Measurements from ENCODE around the gene ASB13.
A peak's percentile ranks its signal among the peaks of the same experiment; 100 is the strongest.

Gene ASB13

GRCh38 chr10:5606864-5607263 is 59.5 kb downstream of the ASB13 start:
- peaks cover 44% of the 10 kb centered on the region for H3K4me1 Mint-ChIP-seq (ENCODE audit: low read depth)
- intact Hi-C loops (cut with micrococcal nuclease), result loop anchor here (5.0 to 10.0 kb wide), 2 partner anchors 52 to 160 kb away; no protein-coding TSS in a partner anchor
- H3K9me3 Mint-ChIP-seq, result peaks cover 9% of the 10 kb centered on the region
- H3K4me3 Mint-ChIP-seq, result no peak overlapping the region
- peaks cover 17% of the 10 kb centered on the region for H3K27me3 Mint-ChIP-seq
- H3K27ac Mint-ChIP-seq, result no peak overlapping the region
- H3K36me3 Mint-ChIP-seq (ENCODE audit: low read depth), result no peaks in the 10 kb centered on the region

- intact Hi-C loops (cut with micrococcal nuclease), result loop anchor here (5.0 to 10.0 kb wide), 2 partner anchors 52 to 159 kb away; no protein-coding TSS in a partner anchor
- peaks cover 9% of the 10 kb centered on the region for H3K9me3 Mint-ChIP-seq
- no peak overlapping the region for H3K27ac Mint-ChIP-seq
- peaks cover 17% of the 10 kb centered on the region for H3K27me3 Mint-ChIP-seq
- H3K4me3 Mint-ChIP-seq, result no peak overlapping the region
- H3K36me3 Mint-ChIP-seq (ENCODE audit: low read depth), result no peaks in the 10 kb centered on the region
- peaks cover 44% of the 10 kb centered on the region for H3K4me1 Mint-ChIP-seq (ENCODE audit: low read depth)
These were observed 60.1 kb downstream of the ASB13 start for GRCh38 chr10:5606321-5606720.

GRCh38 chr10:5604961-5605360 is 61.4 kb downstream of the ASB13 start:
- H3K36me3 Mint-ChIP-seq (ENCODE audit: low read depth), result no peaks in the 10 kb centered on the region

GRCh38 chr10:5604236-5604925 is 62.0 kb downstream of the ASB13 start:
- Mint-ChIP-seq H3K27ac (no peak overlapping the region), H3K27me3 (peaks cover 7% of the 10 kb centered on the region), H3K4me1 (ENCODE audit: low read depth) (peaks cover 38% of the 10 kb centered on the region), H3K9me3 (peaks cover 9% of the 10 kb centered on the region), H3K4me3 (no peak overlapping the region), H3K36me3 (ENCODE audit: low read depth) (no peaks in the 10 kb centered on the region)
- intact Hi-C loops (cut with micrococcal nuclease), result loop anchor here (10.0 kb wide), 1 partner anchor 50 kb away; no protein-coding TSS in a partner anchor

More at GRCh38 chr10:5604961-5605360, 61.4 kb downstream of the ASB13 start:
- peaks cover 9% of the 10 kb centered on the region for H3K9me3 Mint-ChIP-seq
- no peak overlapping the region for H3K27ac Mint-ChIP-seq
- H3K27me3 Mint-ChIP-seq, result peaks cover 10% of the 10 kb centered on the region
- H3K4me1 Mint-ChIP-seq (ENCODE audit: low read depth), result peaks cover 41% of the 10 kb centered on the region
- intact Hi-C loops (cut with micrococcal nuclease), result loop anchor here (5.0 to 10.0 kb wide), 2 partner anchors 50 to 158 kb away; no protein-coding TSS in a partner anchor
- no peak overlapping the region for H3K4me3 Mint-ChIP-seq

GRCh38 chr10:5603848-5604170 is 62.6 kb downstream of the ASB13 start:
- no peak overlapping the region for H3K4me3 Mint-ChIP-seq
- intact Hi-C loops (cut with micrococcal nuclease), result loop anchor here (10.0 kb wide), 1 partner anchor 49 kb away; no protein-coding TSS in a partner anchor
- peaks cover 38% of the 10 kb centered on the region for H3K4me1 Mint-ChIP-seq (ENCODE audit: low read depth)
- peak overlapping the region; percentile 25 for H3K27ac Mint-ChIP-seq
- peaks cover 7% of the 10 kb centered on the region for H3K27me3 Mint-ChIP-seq
- H3K9me3 Mint-ChIP-seq, result peaks cover 9% of the 10 kb centered on the region
- no peaks in the 10 kb centered on the region for H3K36me3 Mint-ChIP-seq (ENCODE audit: low read depth)

- H3K4me3 Mint-ChIP-seq, result no peak overlapping the region
- H3K9me3 Mint-ChIP-seq, result peaks cover 9% of the 10 kb centered on the region
- H3K4me1 Mint-ChIP-seq (ENCODE audit: low read depth), result peaks cover 35% of the 10 kb centered on the region
- H3K27ac Mint-ChIP-seq, result peak overlapping the region; percentile 25
- no peaks in the 10 kb centered on the region for H3K36me3 Mint-ChIP-seq (ENCODE audit: low read depth)
- intact Hi-C loops (cut with micrococcal nuclease), result loop anchor here (10.0 kb wide), 1 partner anchor 48 kb away; no protein-coding TSS in a partner anchor
- H3K27me3 Mint-ChIP-seq, result peaks cover 5% of the 10 kb centered on the region
These were observed 63.1 kb downstream of the ASB13 start for GRCh38 chr10:5603091-5603847.

GRCh38 chr10:5601826-5602495 is 64.4 kb downstream of the ASB13 start:
- Mint-ChIP-seq H3K4me3 (no peak overlapping the region), H3K27me3 (peaks cover 9% of the 10 kb centered on the region), H3K9me3 (peaks cover 9% of the 10 kb centered on the region), H3K36me3 (ENCODE audit: low read depth) (no peaks in the 10 kb centered on the region), H3K27ac (no peak overlapping the region), H3K4me1 (ENCODE audit: low read depth) (peaks cover 33% of the 10 kb centered on the region)
- intact Hi-C loops (cut with micrococcal nuclease), result loop anchor here (10.0 kb wide), 1 partner anchor 47 kb away; no protein-coding TSS in a partner anchor

GRCh38 chr10:5600908-5601307 is 65.5 kb downstream of the ASB13 start:
- H3K27ac Mint-ChIP-seq, result no peak overlapping the region
- no peaks in the 10 kb centered on the region for H3K36me3 Mint-ChIP-seq (ENCODE audit: low read depth)
- intact Hi-C loops (cut with micrococcal nuclease), result loop anchor here (10.0 kb wide), 1 partner anchor 46 kb away; no protein-coding TSS in a partner anchor
- H3K4me1 Mint-ChIP-seq (ENCODE audit: low read depth), result peaks cover 28% of the 10 kb centered on the region
- H3K27me3 Mint-ChIP-seq, result peaks cover 12% of the 10 kb centered on the region
- H3K4me3 Mint-ChIP-seq, result no peak overlapping the region
- H3K9me3 Mint-ChIP-seq, result peaks cover 9% of the 10 kb centered on the region

- Mint-ChIP-seq H3K4me1 (ENCODE audit: low read depth) (peaks cover 22% of the 10 kb centered on the region), H3K36me3 (ENCODE audit: low read depth) (no peaks in the 10 kb centered on the region), H3K27me3 (peaks cover 16% of the 10 kb centered on the region), H3K27ac (no peak overlapping the region), H3K4me3 (no peak overlapping the region), H3K9me3 (peaks cover 9% of the 10 kb centered on the region)
- intact Hi-C loops (cut with micrococcal nuclease), result loop anchor here (10.0 kb wide), 1 partner anchor 45 kb away; no protein-coding TSS in a partner anchor
These were observed 66.5 kb downstream of the ASB13 start for GRCh38 chr10:5599613-5600520.

- peaks cover 5% of the 10 kb centered on the region for H3K9me3 Mint-ChIP-seq
- intact Hi-C loops (cut with micrococcal nuclease), result no loop called here
- H3K36me3 Mint-ChIP-seq (ENCODE audit: low read depth), result no peaks in the 10 kb centered on the region
- peaks cover 17% of the 10 kb centered on the region for H3K4me1 Mint-ChIP-seq (ENCODE audit: low read depth)
- H3K4me3 Mint-ChIP-seq, result no peak overlapping the region
- peaks cover 23% of the 10 kb centered on the region for H3K27me3 Mint-ChIP-seq
- H3K27ac Mint-ChIP-seq, result peak overlapping the region; percentile 0
These were observed 68.2 kb downstream of the ASB13 start for GRCh38 chr10:5598085-5598690.

- Mint-ChIP-seq H3K36me3 (ENCODE audit: low read depth) (no peaks in the 10 kb centered on the region), H3K4me1 (ENCODE audit: low read depth) (peaks cover 11% of the 10 kb centered on the region), H3K27me3 (peaks cover 33% of the 10 kb centered on the region), H3K9me3 (no peaks in the 10 kb centered on the region), H3K27ac (no peak overlapping the region), H3K4me3 (no peak overlapping the region)
- intact Hi-C loops (cut with micrococcal nuclease), result no loop called here
These were observed 69.6 kb downstream of the ASB13 start for GRCh38 chr10:5596611-5597341.

GRCh38 chr10:5595994-5596471 is 70.4 kb downstream of the ASB13 start:
- peaks cover 11% of the 10 kb centered on the region for H3K4me1 Mint-ChIP-seq (ENCODE audit: low read depth)
- no peak overlapping the region for H3K4me3 Mint-ChIP-seq
- peaks cover 34% of the 10 kb centered on the region for H3K27me3 Mint-ChIP-seq
- intact Hi-C loops (cut with micrococcal nuclease), result no loop called here
- no peaks in the 10 kb centered on the region for H3K36me3 Mint-ChIP-seq (ENCODE audit: low read depth)
- no peaks in the 10 kb centered on the region for H3K9me3 Mint-ChIP-seq
- H3K27ac Mint-ChIP-seq, result no peak overlapping the region
